ENCODE results near the gene NFIX.

GRCh38 chr19:13120031-13120430, 124.8 kb downstream of the NFIX start:
- TF ChIP-seq CTCF (conservative IDR thresholded peaks at IDR 0.05 in 1 of 2, IDR thresholded peaks at IDR 0.05 in 1 of 2; ENCODE audit: extremely low read depth in 1 of 2, insufficient read depth in 1 of 2, low read depth in 1 of 2, low read length in 2 of 2) (no peak), EZH2 (IDR thresholded peaks at IDR 0.05; ENCODE audit: borderline replicate concordance, low read length) (no peak)
